Epidermal melanocyte (primary cell): ENCODE data around the gene HOOK1.
A peak's percentile ranks its signal among the peaks of the same experiment; 100 is the strongest.
"Not testable (repeated sequence)": the region's sequence is repeated elsewhere in the genome, so short reads cannot be mapped to it uniquely, and the experiment has no call there.

Experiments
- DNase-seq: peaks from one replicate; pipeline ENCODE4 v3.0.0; 2011; ENCODE audit warnings: low spot score; ENCODE audit not compliant: insufficient read length

Gene HOOK1

GRCh38 chr1:59885160-59885832 is 70.5 kb downstream of the HOOK1 start:
- no peak for DNase-seq

GRCh38 chr1:59892841-59893811 is 78.4 kb downstream of the HOOK1 start:
- DNase-seq: no peak

GRCh38 chr1:59897165-59897564 is 82.4 kb downstream of the HOOK1 start:
- no peak for DNase-seq

- DNase-seq: no peak
Measured at GRCh38 chr1:59898927-59899326, 84.2 kb downstream of the HOOK1 start.

GRCh38 chr1:59900640-59901039 is 85.9 kb downstream of the HOOK1 start:
- DNase-seq: no peak

- DNase-seq: no peak
Measured at GRCh38 chr1:59901770-59902388, 87.1 kb downstream of the HOOK1 start.

GRCh38 chr1:59903141-59903754 is 88.5 kb downstream of the HOOK1 start:
- DNase-seq: peak; percentile 38

GRCh38 chr1:59906931-59907330 is 92.2 kb downstream of the HOOK1 start:
- DNase-seq: no peak

- no peak for DNase-seq
Measured at GRCh38 chr1:59908084-59908483, 93.3 kb downstream of the HOOK1 start.

- DNase-seq: no peak
Measured at GRCh38 chr1:59908682-59909081, 93.9 kb downstream of the HOOK1 start.

- DNase-seq: not testable (repeated sequence)
Measured at GRCh38 chr1:59914791-59915286, 100.1 kb downstream of the HOOK1 start.

- no peak for DNase-seq
Measured at GRCh38 chr1:59915516-59915915, 100.8 kb downstream of the HOOK1 start.

- DNase-seq: peak; percentile 27
Measured at GRCh38 chr1:59917026-59917784, 102.5 kb downstream of the HOOK1 start.

- DNase-seq: no peak
Measured at GRCh38 chr1:59917785-59918180, 103.0 kb downstream of the HOOK1 start.

- DNase-seq: no peak
Measured at GRCh38 chr1:59919746-59920145, 105.0 kb downstream of the HOOK1 start.

- not testable (repeated sequence) for DNase-seq
Measured at GRCh38 chr1:59921258-59921899, 106.6 kb downstream of the HOOK1 start.

- DNase-seq: no peak
Measured at GRCh38 chr1:59924653-59925052, 109.9 kb downstream of the HOOK1 start.
